ENCODE data around the gene PODXL.

PODXL gene

DNA sequence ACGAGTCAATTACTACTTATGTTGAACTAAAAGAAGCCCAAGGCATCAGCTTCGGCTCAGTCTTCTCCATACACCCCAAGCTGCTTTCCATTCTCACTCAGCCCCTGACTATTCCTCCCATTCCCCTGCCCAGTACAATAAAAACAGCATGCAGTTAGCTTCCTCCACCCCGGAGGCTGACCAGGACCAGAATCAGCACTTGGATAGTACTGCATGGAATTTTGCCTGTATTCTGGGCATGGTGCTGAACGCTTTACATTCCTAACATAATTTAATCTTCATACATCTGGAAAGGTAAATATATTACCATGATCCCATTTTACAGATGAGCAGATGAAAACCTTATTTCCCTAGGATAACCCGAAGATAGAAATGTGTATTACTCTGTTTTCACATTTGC is 7.5 kb upstream of the PODXL start:
- DNase-seq = no peak

DNA sequence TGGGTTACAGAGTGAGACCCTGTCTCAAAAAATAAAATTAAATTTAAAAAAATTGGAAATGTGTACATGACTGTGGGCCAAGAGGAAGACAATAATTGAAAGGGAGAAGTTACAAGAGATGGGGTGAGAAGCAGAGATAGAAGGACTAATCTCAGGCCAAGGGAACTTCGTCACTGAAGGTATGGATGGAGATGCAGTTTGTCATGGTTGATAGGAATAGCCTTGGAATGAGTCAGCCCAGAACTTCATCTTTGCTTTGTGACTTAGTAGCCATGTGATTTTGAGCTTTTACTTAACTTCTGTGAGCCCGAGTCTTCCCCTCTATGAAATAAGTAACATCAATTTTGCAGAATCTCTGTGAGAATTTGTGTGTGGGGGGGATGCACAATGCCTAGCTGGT is 6.5 kb upstream of the PODXL start:
- DNase-seq = peak; percentile 72

DNA sequence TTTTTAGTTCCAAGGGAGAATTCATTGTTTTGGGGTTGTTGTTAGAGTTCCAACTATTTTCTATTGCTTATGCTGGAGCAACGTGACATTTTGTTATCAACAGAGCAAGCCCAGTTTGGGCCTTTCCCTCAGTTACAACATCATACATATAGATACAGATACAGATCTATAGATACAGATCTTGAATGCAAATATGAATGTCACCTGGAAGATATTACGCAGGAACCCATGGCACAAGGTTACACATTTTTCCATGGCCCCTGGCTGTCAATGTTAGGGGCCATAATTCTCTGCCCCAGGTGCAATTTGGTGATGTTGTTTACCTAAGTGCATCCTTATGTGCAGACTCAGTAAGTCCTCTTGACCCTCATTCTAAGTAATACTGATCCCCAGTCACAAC is 3.6 kb upstream of the PODXL start:
- no peak for DNase-seq

- DNase-seq = peak; percentile 35
Measured at GRCh38 chr7:131557652-131558385, 1.4 kb upstream of the PODXL start.

DNA sequence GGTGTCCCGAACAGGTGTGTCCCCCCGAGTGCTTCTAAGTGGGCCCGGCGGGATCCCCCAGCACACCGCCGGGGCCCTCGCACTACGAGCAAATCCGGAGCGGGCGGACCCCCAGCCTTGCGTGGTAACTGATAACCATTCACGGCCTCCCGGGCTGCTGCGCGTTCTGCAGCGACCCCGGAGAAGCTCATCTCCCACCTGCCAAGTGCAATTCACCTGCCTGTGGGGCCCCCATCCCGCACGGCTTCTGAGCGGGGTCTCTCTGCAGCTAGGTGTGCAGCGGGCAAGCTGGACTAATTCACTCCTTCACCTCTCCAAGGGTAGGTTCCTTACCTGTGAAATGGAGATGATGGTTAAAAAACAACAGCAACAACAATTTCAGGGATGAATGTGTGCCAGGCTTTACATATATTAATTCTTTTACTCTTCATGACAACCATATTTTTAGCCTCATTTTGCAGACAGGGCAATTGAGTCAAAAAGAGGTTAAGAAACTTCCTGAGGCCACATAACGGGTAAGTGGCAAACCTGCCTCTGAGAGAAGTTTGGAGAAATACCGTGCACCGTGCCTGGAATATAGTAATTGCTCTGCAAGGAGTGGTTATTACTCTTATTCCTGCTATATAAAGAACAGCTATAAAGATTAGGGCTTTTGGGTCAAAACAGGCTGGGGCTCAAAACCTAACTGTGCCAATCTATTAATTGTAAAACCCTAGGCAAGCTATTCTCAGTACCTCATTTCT is 652 bp upstream of the PODXL start:
- no peak for DNase-seq

- DNase-seq = no peak
Measured at GRCh38 chr7:131555552-131556052, 826 bp downstream of the PODXL start.

GRCh38 chr7:131554880-131555516 is 1.4 kb downstream of the PODXL start:
- no peak for DNase-seq

DNA sequence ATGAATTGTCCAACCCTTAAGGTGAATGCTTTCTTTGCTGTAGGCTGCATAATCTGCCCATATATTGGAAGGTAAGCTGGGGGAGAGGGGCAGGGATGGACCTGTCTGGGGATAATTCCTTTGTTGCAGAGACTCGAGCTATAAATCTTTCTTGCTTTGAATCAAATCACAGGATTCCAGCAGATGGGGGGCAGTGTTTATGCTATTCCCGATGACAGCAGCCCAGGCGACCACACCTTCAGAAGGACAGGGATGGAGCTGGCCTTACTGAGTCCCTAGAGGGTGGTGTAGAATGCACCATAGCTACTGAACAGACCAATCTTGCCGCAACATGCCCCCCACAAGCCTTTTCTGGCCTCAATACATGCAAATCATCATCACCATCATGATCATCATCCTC is 2.5 kb downstream of the PODXL start:
- DNase-seq = no peak

- DNase-seq = no peak
Measured at GRCh38 chr7:131552053-131552452, 4.4 kb downstream of the PODXL start.

- DNase-seq = no peak
Measured at GRCh38 chr7:131550846-131551245, 5.6 kb downstream of the PODXL start.

DNA sequence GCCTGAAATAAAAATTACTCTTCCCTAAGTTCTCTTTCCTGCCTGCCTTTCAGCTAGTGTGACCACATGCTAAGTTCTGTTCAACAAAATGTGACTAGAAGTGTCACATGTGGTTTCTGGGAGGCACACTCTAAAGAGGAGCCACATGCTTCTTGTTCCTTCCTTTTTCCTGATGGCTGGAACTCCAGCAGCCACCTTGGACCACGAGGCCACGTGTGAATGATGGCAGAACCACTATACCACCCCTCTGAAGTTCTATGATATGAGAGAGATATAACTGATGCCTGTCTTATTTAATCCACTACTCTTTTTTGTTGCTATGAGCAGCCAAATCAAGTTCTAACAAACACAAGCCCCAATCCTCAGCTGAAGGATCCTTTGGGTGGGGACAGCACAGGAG is 8.1 kb downstream of the PODXL start:
- no peak for DNase-seq

GRCh38 chr7:131547589-131547988 is 8.8 kb downstream of the PODXL start:
- no peak for DNase-seq

DNA sequence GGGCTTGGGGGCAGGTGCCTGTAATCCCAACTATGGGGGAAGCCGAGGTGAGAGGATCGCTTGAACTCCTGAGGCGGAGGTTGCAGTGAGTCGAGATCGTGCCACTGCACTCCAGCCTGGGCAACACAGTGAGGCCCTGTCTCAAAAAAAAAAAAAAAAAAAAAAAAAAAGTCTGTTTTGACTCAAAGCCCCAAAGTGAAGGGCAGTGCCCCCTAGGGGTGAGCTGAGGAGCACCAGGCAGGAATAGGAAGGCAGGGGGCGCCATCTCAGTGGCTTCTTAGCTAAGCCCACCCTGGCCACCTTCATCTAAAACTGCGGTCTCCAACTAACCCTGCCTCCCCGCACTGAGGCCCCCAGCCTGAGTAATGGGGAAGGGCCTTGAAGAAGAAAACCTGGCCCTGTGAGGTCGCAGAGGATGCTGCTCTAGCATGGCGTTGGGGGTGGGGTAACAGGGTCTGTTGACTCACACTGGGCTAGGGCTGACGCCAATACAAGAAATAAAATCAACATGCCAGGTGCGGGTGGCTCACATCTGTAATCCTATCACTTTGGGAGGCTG is 9.8 kb downstream of the PODXL start:
- peak; percentile 53 for DNase-seq

DNA sequence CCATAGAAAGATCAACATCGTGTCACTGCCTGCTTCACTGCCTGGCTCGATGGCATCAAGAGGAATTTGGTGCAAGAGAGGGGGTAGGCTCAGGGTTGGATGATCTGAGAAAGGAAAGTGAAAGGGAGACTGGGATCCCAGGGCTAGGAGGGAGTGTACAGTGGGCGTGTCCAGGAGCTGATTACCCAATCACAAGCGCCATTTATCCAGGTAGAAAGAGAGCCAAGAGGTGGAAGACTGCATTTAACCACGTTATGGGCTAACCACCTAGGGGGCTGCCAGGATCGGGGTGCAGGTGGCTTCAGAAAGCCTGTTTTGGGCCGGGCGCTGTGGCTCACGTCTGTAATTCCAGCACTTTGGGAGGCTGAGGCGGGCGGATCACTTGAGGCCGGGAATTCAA is 10.3 kb downstream of the PODXL start:
- DNase-seq = no peak

DNA sequence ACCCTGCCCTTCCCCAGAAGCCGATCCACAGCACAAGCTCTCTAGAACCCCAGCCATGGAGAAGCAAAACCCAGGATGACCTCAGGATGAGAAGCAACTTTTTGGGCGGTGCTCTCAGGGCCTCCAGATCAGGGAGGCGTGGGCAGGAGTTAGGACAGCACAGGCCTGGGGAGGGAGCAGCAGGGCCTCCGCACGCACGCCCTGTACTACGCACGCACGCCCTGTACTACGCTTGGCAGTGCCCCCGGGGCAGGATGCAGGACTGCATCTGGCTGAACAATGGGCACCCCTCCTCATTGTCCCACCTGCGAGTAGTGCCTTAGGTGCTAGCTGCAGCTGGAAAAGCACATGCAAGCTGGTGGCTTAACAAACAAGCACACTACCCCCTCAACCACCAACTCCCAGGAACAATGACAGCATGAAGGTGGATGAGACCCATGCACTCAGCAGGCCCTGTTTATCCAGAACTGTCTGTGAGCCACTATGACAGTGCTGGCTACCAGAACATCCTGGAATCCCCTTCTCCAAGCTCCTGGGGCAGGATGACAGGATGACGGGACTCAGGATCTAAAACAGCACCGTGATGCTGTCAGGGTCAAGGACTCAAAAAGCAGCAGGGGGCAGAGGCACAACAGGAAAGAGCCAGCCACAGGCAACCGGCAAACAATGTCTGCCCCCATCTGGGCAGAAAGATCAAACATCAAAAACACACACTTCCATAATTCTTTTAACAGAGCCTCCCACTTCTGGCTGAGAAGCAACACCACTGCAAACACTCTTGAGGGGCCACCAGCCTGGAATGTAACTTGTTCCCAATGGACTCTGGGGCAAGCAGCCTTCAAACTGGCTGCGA is 11.8 kb downstream of the PODXL start:
- DNase-seq = peak; percentile 70

DNA sequence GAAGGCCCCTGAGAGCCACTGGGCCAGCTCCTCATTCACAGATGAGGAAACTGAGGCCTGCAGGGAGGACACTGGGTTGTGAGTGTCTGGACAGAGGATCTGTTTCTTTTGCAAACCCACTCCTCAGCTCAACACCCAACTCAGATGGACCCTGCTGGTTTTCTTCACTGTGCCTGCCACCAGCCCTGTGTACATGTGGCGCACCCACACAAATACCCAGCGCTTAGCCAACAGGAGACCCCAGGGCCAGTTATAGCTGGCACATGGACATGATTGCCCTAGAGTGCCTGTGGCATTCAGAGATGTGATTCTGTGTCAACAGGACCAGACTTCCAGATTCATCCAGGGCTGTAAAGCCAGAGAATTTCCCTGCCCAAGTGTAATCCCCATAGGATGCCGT is 12.4 kb downstream of the PODXL start:
- no peak for DNase-seq

- no peak for DNase-seq
Measured at GRCh38 chr7:131543298-131543697, 13.1 kb downstream of the PODXL start.

GRCh38 chr7:131540491-131541162 is 15.8 kb downstream of the PODXL start:
- DNase-seq = no peak

DNA sequence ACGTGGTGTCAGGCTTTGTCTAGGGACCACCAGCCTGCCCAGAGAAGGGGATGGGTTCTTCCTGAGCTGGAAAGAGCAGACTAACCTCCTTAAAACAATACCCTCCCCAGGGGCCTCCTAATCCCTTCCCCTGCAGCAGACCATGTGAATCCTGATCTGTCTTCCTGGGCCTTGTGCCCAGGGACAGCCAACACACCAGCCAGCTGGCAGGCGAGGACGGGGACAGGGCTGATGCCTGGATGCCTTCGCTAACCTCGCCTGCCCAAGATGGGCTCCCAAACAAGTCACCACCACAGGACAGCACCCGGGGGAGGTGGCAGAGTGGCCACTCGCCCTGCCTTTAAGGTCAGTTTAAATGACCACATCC is 17.6 kb downstream of the PODXL start:
- no peak for DNase-seq

GRCh38 chr7:131538071-131538812 is 18.2 kb downstream of the PODXL start:
- peak; percentile 71 for DNase-seq

GRCh38 chr7:131537571-131537978 is 18.9 kb downstream of the PODXL start:
- peak; percentile 81 for DNase-seq

Measured in fibroblast of skin of right biceps (primary cell).